ENCODE results near the gene ITPKC. TPM values are rescaled to one million over a fixed set of nuclear protein-coding genes. Genes with fewer than 3 reads are reported as not detected.
A peak's percentile ranks its signal among the peaks of the same experiment; 100 is the strongest.

The ITPKC gene
- 10 to 100 TPM; 23.9 to 25.7 TPM for total RNA-seq
- 10 to 100 TPM; 11.1 to 13.8 TPM for polyA plus RNA-seq
- long read RNA-seq, donor 1, transcript ITPKC-201 (7 exons, 3,385 nt): major isoform, 24 of 60 reads
- long read RNA-seq, donor 1, partial matches to known transcripts: 25 of 60 reads
- long read RNA-seq, donor 1, other reads (novel, unspliced or antisense): 11 of 60 reads
- long read RNA-seq, donor 2, transcript ITPKC-201 (7 exons, 3,385 nt): major isoform, 29 of 54 reads
- long read RNA-seq, donor 2, partial matches to known transcripts: 15 of 54 reads
- long read RNA-seq, donor 2, other reads (novel, unspliced or antisense): 10 of 54 reads

- H3K4me3 ChIP-seq (ENCODE audit: low read length in 2 of 2): peak within 1 kb of the TSS; percentile 55 to 84
- ATAC-seq (ENCODE audit: low FRiP score) (peak; percentile 90), DNase-seq (peak; percentile 100)
- H3K27ac ChIP-seq (ENCODE audit: low read depth in 1 of 2, low read length in 2 of 2): peak within 1 kb of the TSS; percentile 96 to 98
- H3K9me3 ChIP-seq (ENCODE audit: control insufficient read depth, low read length): no peaks in the 10 kb centered on the region
- no peaks in the 10 kb centered on the region for H3K27me3 ChIP-seq (ENCODE audit: control insufficient read depth in 1 of 2, insufficient read depth in 2 of 2, low read length in 1 of 2)
- intact Hi-C loops (cut with DNase I): loop anchor here in 1 of 2 donors (1.0 to 5.0 kb wide), 4 partner anchors 26 to 81 kb away; partner anchors contain the start of genes ACTMAP, EGLN2, NUMBL and SNRPA
- WGBS, 2 donors: 0 to 1% methylated on average over 58 to 76 of the region's 76 CpGs
- H3K36me3 ChIP-seq (ENCODE audit: control insufficient read depth in 1 of 2, insufficient read depth in 2 of 2, low read length in 1 of 2): no peaks in the 10 kb centered on the region
- no peaks in the 10 kb centered on the region for H3K4me1 ChIP-seq (ENCODE audit: control insufficient read depth in 1 of 2, insufficient read depth in 2 of 2, low read length in 2 of 2)
These were observed at the start of gene ITPKC, which contains the start of gene COQ8B for GRCh38 chr19:40716482-40717324. Gene ITPKC, plus strand, starts transcription at chr19:40717112. Its CDS starts 24 bp downstream, at chr19:40717136. Gene COQ8B, minus strand, starts transcription at chr19:40716886. Its CDS starts 2,254 bp downstream, at chr19:40714632.

GRCh38 chr19:40667602-40668001, 49.3 kb upstream of the ITPKC start:
- Histone ChIP-seq H3K9me3 (ENCODE audit: control insufficient read depth, low read length) (no peaks in the 10 kb centered on the region), H3K27ac (ENCODE audit: low read depth in 1 of 2, low read length in 2 of 2) (no peak overlapping the region), H3K27me3 (ENCODE audit: control insufficient read depth in 1 of 2, insufficient read depth in 2 of 2, low read length in 1 of 2) (no peaks in the 10 kb centered on the region), H3K4me3 (ENCODE audit: low read length in 2 of 2) (no peak overlapping the region), H3K4me1 (ENCODE audit: control insufficient read depth in 1 of 2, insufficient read depth in 2 of 2, low read length in 2 of 2) (no peaks in the 10 kb centered on the region), H3K36me3 (ENCODE audit: control insufficient read depth in 1 of 2, insufficient read depth in 2 of 2, low read length in 1 of 2) (peaks cover 3 to 14% of the 10 kb centered on the region in 2 donors)
- 88 to 89% methylated on average over 12 to 14 of the region's 14 CpGs for WGBS, 2 donors
- ATAC-seq (ENCODE audit: low FRiP score): no peak
- intact Hi-C loops (cut with DNase I): loop anchor here in 1 of 2 donors (10.0 kb wide), 1 partner anchor 477 kb away; no protein-coding TSS in a partner anchor
- no peak for DNase-seq

GRCh38 chr19:40668991-40669614, 47.8 kb upstream of the ITPKC start:
- no peaks in the 10 kb centered on the region for H3K4me1 ChIP-seq (ENCODE audit: control insufficient read depth in 1 of 2, insufficient read depth in 2 of 2, low read length in 2 of 2)
- intact Hi-C loops (cut with DNase I): loop anchor here in 1 of 2 donors (10.0 kb wide), 1 partner anchor 476 kb away; no protein-coding TSS in a partner anchor
- H3K27ac ChIP-seq (ENCODE audit: low read depth in 1 of 2, low read length in 2 of 2): no peak overlapping the region
- DNase-seq: no peak
- H3K9me3 ChIP-seq (ENCODE audit: control insufficient read depth, low read length): no peaks in the 10 kb centered on the region
- H3K36me3 ChIP-seq (ENCODE audit: control insufficient read depth in 1 of 2, insufficient read depth in 2 of 2, low read length in 1 of 2): peaks cover 4 to 23% of the 10 kb centered on the region in 2 donors
- 87 to 93% methylated on average over 7 of the region's 7 CpGs for WGBS, 2 donors
- ATAC-seq (ENCODE audit: low FRiP score): no peak
- no peaks in the 10 kb centered on the region for H3K27me3 ChIP-seq (ENCODE audit: control insufficient read depth in 1 of 2, insufficient read depth in 2 of 2, low read length in 1 of 2)
- H3K4me3 ChIP-seq (ENCODE audit: low read length in 2 of 2): no peak overlapping the region

- Histone ChIP-seq H3K4me1 (ENCODE audit: control insufficient read depth in 1 of 2, insufficient read depth in 2 of 2, low read length in 2 of 2) (no peaks in the 10 kb centered on the region), H3K9me3 (ENCODE audit: control insufficient read depth, low read length) (no peaks in the 10 kb centered on the region), H3K27me3 (ENCODE audit: control insufficient read depth in 1 of 2, insufficient read depth in 2 of 2, low read length in 1 of 2) (no peaks in the 10 kb centered on the region), H3K4me3 (ENCODE audit: low read length in 2 of 2) (no peak overlapping the region), H3K27ac (ENCODE audit: low read depth in 1 of 2, low read length in 2 of 2) (no peak overlapping the region), H3K36me3 (ENCODE audit: control insufficient read depth in 1 of 2, insufficient read depth in 2 of 2, low read length in 1 of 2) (peaks cover 4 to 23% of the 10 kb centered on the region in 2 donors)
- DNase-seq: no peak
- WGBS, 2 donors: 37 to 42% methylated on average over 9 of the region's 9 CpGs
- ATAC-seq (ENCODE audit: low FRiP score): no peak
- intact Hi-C loops (cut with DNase I): no loop called here
These were observed 45.5 kb upstream of the ITPKC start for GRCh38 chr19:40671404-40671803.

- H3K27ac ChIP-seq (ENCODE audit: low read depth in 1 of 2, low read length in 2 of 2): no peak overlapping the region
- WGBS, 2 donors: 81 to 86% methylated on average over 2 of the region's 2 CpGs
- no peaks in the 10 kb centered on the region for H3K4me1 ChIP-seq (ENCODE audit: control insufficient read depth in 1 of 2, insufficient read depth in 2 of 2, low read length in 2 of 2)
- H3K9me3 ChIP-seq (ENCODE audit: control insufficient read depth, low read length): no peaks in the 10 kb centered on the region
- no peaks in the 10 kb centered on the region for H3K27me3 ChIP-seq (ENCODE audit: control insufficient read depth in 1 of 2, insufficient read depth in 2 of 2, low read length in 1 of 2)
- H3K36me3 ChIP-seq (ENCODE audit: control insufficient read depth in 1 of 2, insufficient read depth in 2 of 2, low read length in 1 of 2): peaks cover 4 to 24% of the 10 kb centered on the region in 2 donors
- no peak for ATAC-seq (ENCODE audit: low FRiP score)
- DNase-seq: no peak
- intact Hi-C loops (cut with DNase I): no loop called here
- no peak overlapping the region for H3K4me3 ChIP-seq (ENCODE audit: low read length in 2 of 2)
These were observed 44.9 kb upstream of the ITPKC start for GRCh38 chr19:40672038-40672437.

GRCh38 chr19:40672573-40673299, 44.2 kb upstream of the ITPKC start:
- WGBS, 2 donors: 93 to 95% methylated on average over 7 of the region's 7 CpGs
- H3K36me3 ChIP-seq (ENCODE audit: control insufficient read depth in 1 of 2, insufficient read depth in 2 of 2, low read length in 1 of 2): peaks cover 4 to 22% of the 10 kb centered on the region in 2 donors
- intact Hi-C loops (cut with DNase I): no loop called here
- no peaks in the 10 kb centered on the region for H3K4me1 ChIP-seq (ENCODE audit: control insufficient read depth in 1 of 2, insufficient read depth in 2 of 2, low read length in 2 of 2)
- H3K27me3 ChIP-seq (ENCODE audit: control insufficient read depth in 1 of 2, insufficient read depth in 2 of 2, low read length in 1 of 2): no peaks in the 10 kb centered on the region
- ATAC-seq (ENCODE audit: low FRiP score): no peak
- no peaks in the 10 kb centered on the region for H3K9me3 ChIP-seq (ENCODE audit: control insufficient read depth, low read length)
- H3K27ac ChIP-seq (ENCODE audit: low read depth in 1 of 2, low read length in 2 of 2): no peak overlapping the region
- H3K4me3 ChIP-seq (ENCODE audit: low read length in 2 of 2): no peak overlapping the region
- no peak for DNase-seq

GRCh38 chr19:40673397-40673796, 43.5 kb upstream of the ITPKC start:
- Histone ChIP-seq H3K4me1 (ENCODE audit: control insufficient read depth in 1 of 2, insufficient read depth in 2 of 2, low read length in 2 of 2) (no peaks in the 10 kb centered on the region), H3K9me3 (ENCODE audit: control insufficient read depth, low read length) (no peaks in the 10 kb centered on the region), H3K27ac (ENCODE audit: low read depth in 1 of 2, low read length in 2 of 2) (no peak overlapping the region), H3K4me3 (ENCODE audit: low read length in 2 of 2) (no peak overlapping the region), H3K36me3 (ENCODE audit: control insufficient read depth in 1 of 2, insufficient read depth in 2 of 2, low read length in 1 of 2) (peaks cover 4 to 20% of the 10 kb centered on the region in 2 donors), H3K27me3 (ENCODE audit: control insufficient read depth in 1 of 2, insufficient read depth in 2 of 2, low read length in 1 of 2) (no peaks in the 10 kb centered on the region)
- 88 to 94% methylated on average over 11 of the region's 11 CpGs for WGBS, 2 donors
- intact Hi-C loops (cut with DNase I): no loop called here
- ATAC-seq (ENCODE audit: low FRiP score) (no peak), DNase-seq (no peak)

- H3K36me3 ChIP-seq (ENCODE audit: control insufficient read depth in 1 of 2, insufficient read depth in 2 of 2, low read length in 1 of 2): peaks cover 4 to 15% of the 10 kb centered on the region in 2 donors
- DNase-seq (no peak), ATAC-seq (ENCODE audit: low FRiP score) (no peak)
- intact Hi-C loops (cut with DNase I): no loop called here
- WGBS, 2 donors: 86% methylated on average over 3 of the region's 3 CpGs
- H3K9me3 ChIP-seq (ENCODE audit: control insufficient read depth, low read length): no peaks in the 10 kb centered on the region
- no peaks in the 10 kb centered on the region for H3K27me3 ChIP-seq (ENCODE audit: control insufficient read depth in 1 of 2, insufficient read depth in 2 of 2, low read length in 1 of 2)
- H3K4me1 ChIP-seq (ENCODE audit: control insufficient read depth in 1 of 2, insufficient read depth in 2 of 2, low read length in 2 of 2): no peaks in the 10 kb centered on the region
- H3K4me3 ChIP-seq (ENCODE audit: low read length in 2 of 2): no peak overlapping the region
- H3K27ac ChIP-seq (ENCODE audit: low read depth in 1 of 2, low read length in 2 of 2): no peak overlapping the region
These were observed 42.6 kb upstream of the ITPKC start for GRCh38 chr19:40674291-40674690.

All from aorta (tissue), 5 donors.